ENCODE data around the gene DSCAML1. TPM values are rescaled to one million over a fixed set of nuclear protein-coding genes. Genes with fewer than 3 reads are reported as not detected.

DSCAML1 gene
- total RNA-seq, 2 experiments from 2014 or later = not detected

DNA sequence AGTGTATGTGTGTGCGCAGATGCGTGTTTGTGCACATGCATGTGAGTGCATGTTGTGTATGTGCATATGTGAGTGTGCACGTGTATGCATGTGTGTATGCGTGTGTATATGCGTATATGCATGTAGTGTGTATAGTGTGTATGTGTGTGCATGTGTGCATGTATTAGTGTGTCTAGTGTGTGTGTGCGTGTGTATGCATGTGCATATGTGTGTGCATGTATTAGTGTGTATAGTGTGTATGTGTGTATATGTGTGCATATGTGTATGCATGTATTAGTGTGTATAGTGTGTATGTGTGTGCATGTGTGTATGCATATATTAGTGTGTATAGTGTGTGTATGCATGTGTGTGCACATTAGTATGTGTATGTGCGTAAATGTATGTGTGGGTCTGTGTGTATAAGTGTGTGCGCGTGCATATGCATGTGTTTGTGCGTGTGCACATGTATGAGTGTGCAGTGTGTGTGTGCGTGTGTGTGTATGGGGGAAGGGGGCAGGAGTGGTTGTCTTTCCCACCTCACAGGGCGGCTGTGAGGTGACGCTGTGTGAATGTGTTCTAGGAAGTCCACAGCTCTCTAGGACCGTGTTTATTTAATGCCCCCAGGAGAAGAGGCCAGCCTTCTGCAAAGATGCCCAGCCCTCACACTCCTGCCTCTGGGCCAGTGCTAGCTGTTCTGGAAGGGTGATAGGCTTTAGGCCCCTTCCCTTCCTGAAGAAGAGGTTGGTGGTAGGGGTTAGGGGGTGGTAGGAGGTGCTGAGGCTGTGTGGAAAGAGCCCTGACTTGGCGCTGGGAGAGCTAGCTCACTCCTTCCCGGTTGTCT is 354.8 kb downstream of the DSCAML1 start:
- Histone ChIP-seq H3K36me3 (ENCODE audit: insufficient read depth, low read length) (no peaks in the 10 kb centered on the region), H3K4me1 (ENCODE audit: insufficient read depth, low read length, poor library complexity, severe bottlenecking) (no peaks in the 10 kb centered on the region), H3K4me3 (ENCODE audit: low read depth, low read length, poor library complexity, severe bottlenecking) (no peak overlapping the region), H3K4me2 (ENCODE audit: low read length) (no peak overlapping the region), H2AFZ (ENCODE audit: low read length) (no peak overlapping the region), H3K9me2 (ENCODE audit: insufficient read depth, low read length) (no peaks in the 10 kb centered on the region), H3K79me2 (ENCODE audit: insufficient read depth, low read depth, low read length) (no peaks in the 10 kb centered on the region), H4K20me1 (ENCODE audit: insufficient read depth, low read length) (no peaks in the 10 kb centered on the region), H3K27ac (ENCODE audit: low read depth, low read length, poor library complexity, severe bottlenecking) (no peak overlapping the region), H3K9me3 (ENCODE audit: low read length) (no peaks in the 10 kb centered on the region)
- POLR2A ChIA-PET = no interaction called here
- intact Hi-C loops (cut with micrococcal nuclease; ENCODE audit: unreplicated experiment) = no loop called here
- DNase-seq (ENCODE audit: low spot score) = no peak
- no peak for TF ChIP-seq EZH2phosphoT487 (IDR thresholded peaks at IDR 0.05; ENCODE audit: borderline replicate concordance, low read depth, low read length)
- TF ChIP-seq, protein P1, sequence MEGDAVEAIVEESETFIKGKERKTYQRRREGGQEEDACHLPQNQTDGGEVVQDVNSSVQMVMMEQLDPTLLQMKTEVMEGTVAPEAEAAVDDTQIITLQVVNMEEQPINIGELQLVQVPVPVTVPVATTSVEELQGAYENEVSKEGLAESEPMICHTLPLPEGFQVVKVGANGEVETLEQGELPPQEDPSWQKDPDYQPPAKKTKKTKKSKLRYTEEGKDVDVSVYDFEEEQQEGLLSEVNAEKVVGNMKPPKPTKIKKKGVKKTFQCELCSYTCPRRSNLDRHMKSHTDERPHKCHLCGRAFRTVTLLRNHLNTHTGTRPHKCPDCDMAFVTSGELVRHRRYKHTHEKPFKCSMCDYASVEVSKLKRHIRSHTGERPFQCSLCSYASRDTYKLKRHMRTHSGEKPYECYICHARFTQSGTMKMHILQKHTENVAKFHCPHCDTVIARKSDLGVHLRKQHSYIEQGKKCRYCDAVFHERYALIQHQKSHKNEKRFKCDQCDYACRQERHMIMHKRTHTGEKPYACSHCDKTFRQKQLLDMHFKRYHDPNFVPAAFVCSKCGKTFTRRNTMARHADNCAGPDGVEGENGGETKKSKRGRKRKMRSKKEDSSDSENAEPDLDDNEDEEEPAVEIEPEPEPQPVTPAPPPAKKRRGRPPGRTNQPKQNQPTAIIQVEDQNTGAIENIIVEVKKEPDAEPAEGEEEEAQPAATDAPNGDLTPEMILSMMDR (conservative IDR thresholded peaks at IDR 0.05; ENCODE audit: low read length) = no peak
- BruUV-seq (replicated peaks) = no TSS peak
- CTCF ChIA-PET (ENCODE audit: unreplicated experiment) = no interaction called here

DNA sequence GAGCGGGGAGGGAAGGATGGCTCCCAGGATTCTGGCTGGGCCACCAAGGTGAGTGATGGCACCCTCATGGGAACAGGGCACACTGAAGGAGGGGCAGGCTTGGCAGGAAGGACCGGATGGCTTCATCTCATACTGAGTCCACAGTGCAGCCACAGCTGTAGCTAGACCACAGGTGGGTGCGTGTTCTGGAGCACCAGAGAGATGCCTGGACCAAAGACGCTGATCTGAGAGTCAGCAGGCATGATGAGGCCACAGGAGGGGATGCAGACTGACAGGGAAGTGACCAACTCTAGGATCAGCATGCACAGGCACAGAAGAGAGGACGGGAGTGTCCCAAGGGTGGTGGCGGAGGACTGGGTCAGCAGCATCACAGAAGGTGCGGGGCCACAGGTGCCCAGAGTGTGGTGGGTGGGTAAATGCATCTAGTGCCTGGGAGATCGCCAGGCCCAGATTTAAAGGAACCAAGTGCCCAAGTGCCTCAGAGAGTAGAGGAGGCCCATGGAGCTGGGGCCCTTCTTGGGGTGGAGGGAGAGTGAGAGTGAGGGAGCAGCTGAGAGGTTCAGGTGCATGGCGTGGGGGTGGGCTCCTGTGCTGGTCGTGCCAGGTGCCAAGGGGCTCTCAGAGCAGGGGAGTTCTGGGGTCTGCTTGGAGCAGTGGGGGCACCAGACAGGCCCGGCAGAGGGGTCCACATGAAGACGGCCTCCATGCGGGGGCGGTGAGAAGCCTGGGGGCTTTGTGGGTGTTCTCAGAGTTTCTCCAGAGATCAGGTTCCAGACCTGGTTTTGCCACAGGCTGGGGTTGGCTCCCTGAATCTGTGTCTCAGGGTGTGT is 355.7 kb downstream of the DSCAML1 start:
- intact Hi-C loops (cut with micrococcal nuclease; ENCODE audit: unreplicated experiment) = no loop called here
- Histone ChIP-seq H3K4me3 (ENCODE audit: low read depth, low read length, poor library complexity, severe bottlenecking) (no peak overlapping the region), H3K27ac (ENCODE audit: low read depth, low read length, poor library complexity, severe bottlenecking) (no peak overlapping the region), H3K9me3 (ENCODE audit: low read length) (no peaks in the 10 kb centered on the region), H2AFZ (ENCODE audit: low read length) (no peak overlapping the region), H3K9me2 (ENCODE audit: insufficient read depth, low read length) (no peaks in the 10 kb centered on the region), H4K20me1 (ENCODE audit: insufficient read depth, low read length) (no peaks in the 10 kb centered on the region), H3K79me2 (ENCODE audit: insufficient read depth, low read depth, low read length) (no peaks in the 10 kb centered on the region), H3K4me1 (ENCODE audit: insufficient read depth, low read length, poor library complexity, severe bottlenecking) (no peaks in the 10 kb centered on the region), H3K36me3 (ENCODE audit: insufficient read depth, low read length) (no peaks in the 10 kb centered on the region), H3K4me2 (ENCODE audit: low read length) (no peak overlapping the region)
- POLR2A ChIA-PET = no interaction called here
- CTCF ChIA-PET (ENCODE audit: unreplicated experiment) = no interaction called here
- no peak for TF ChIP-seq EZH2phosphoT487 (IDR thresholded peaks at IDR 0.05; ENCODE audit: borderline replicate concordance, low read depth, low read length)
- TF ChIP-seq, protein P1 (conservative IDR thresholded peaks at IDR 0.05; ENCODE audit: low read length) = no peak
- no peak for DNase-seq (ENCODE audit: low spot score)
- BruUV-seq (replicated peaks) = no TSS peak

DNA sequence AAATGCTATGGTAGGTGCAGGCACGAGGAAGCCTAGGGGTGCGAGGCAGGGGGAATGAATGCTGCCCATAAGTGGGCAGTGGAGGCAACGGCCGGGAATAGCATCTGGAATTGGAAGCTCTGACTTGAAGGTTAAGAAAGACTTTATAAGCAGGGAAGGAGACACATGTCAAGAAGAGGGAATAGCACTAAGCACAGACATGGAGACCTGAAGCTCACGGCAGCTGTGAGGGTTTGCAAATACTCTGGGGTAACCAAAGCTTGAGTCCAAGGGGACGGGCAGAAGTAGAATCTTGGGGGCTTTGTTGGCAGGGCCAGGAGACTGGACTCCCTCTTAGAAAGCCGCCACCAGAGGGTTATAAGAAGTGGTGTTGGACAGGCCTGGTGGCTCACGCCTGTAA is 356.8 kb downstream of the DSCAML1 start:
- no peaks in the 10 kb centered on the region for H3K79me2 ChIP-seq (ENCODE audit: insufficient read depth, low read depth, low read length)
- intact Hi-C loops (cut with micrococcal nuclease; ENCODE audit: unreplicated experiment) = no loop called here
- no peak overlapping the region for H3K4me3 ChIP-seq (ENCODE audit: low read depth, low read length, poor library complexity, severe bottlenecking)
- no TSS peak for BruUV-seq (replicated peaks)
- DNase-seq (ENCODE audit: low spot score) = no peak
- no peak overlapping the region for H3K27ac ChIP-seq (ENCODE audit: low read depth, low read length, poor library complexity, severe bottlenecking)
- no peaks in the 10 kb centered on the region for H3K36me3 ChIP-seq (ENCODE audit: insufficient read depth, low read length)
- CTCF ChIA-PET (ENCODE audit: unreplicated experiment) = no interaction called here
- no peaks in the 10 kb centered on the region for H4K20me1 ChIP-seq (ENCODE audit: insufficient read depth, low read length)
- no peaks in the 10 kb centered on the region for H3K4me1 ChIP-seq (ENCODE audit: insufficient read depth, low read length, poor library complexity, severe bottlenecking)
- no peaks in the 10 kb centered on the region for H3K9me3 ChIP-seq (ENCODE audit: low read length)
- no peak overlapping the region for H3K4me2 ChIP-seq (ENCODE audit: low read length)
- H3K9me2 ChIP-seq (ENCODE audit: insufficient read depth, low read length) = no peaks in the 10 kb centered on the region
- POLR2A ChIA-PET = no interaction called here
- no peak overlapping the region for H2AFZ ChIP-seq (ENCODE audit: low read length)
- TF ChIP-seq, protein P1 (conservative IDR thresholded peaks at IDR 0.05; ENCODE audit: low read length) = no peak
- TF ChIP-seq EZH2phosphoT487 (IDR thresholded peaks at IDR 0.05; ENCODE audit: borderline replicate concordance, low read depth, low read length) = no peak

Measured in OCI-LY7 (cell line).